Measurements from ENCODE around the gene MUC4.
A peak's percentile ranks its signal among the peaks of the same experiment; 100 is the strongest.
"Not testable (repeated sequence)": the region's sequence is repeated elsewhere in the genome, so short reads cannot be mapped to it uniquely, and the experiment has no call there.

MUC4 gene

GRCh38 chr3:195777975-195778374 is 33.8 kb downstream of the MUC4 start:
- no peak for DNase-seq

- peak; percentile 19 for DNase-seq
Measured at GRCh38 chr3:195774917-195775316, 36.8 kb downstream of the MUC4 start.

GRCh38 chr3:195773956-195774537 is 37.7 kb downstream of the MUC4 start:
- DNase-seq: no peak

GRCh38 chr3:195771646-195772300 is 40.0 kb downstream of the MUC4 start:
- DNase-seq: no peak

DNA sequence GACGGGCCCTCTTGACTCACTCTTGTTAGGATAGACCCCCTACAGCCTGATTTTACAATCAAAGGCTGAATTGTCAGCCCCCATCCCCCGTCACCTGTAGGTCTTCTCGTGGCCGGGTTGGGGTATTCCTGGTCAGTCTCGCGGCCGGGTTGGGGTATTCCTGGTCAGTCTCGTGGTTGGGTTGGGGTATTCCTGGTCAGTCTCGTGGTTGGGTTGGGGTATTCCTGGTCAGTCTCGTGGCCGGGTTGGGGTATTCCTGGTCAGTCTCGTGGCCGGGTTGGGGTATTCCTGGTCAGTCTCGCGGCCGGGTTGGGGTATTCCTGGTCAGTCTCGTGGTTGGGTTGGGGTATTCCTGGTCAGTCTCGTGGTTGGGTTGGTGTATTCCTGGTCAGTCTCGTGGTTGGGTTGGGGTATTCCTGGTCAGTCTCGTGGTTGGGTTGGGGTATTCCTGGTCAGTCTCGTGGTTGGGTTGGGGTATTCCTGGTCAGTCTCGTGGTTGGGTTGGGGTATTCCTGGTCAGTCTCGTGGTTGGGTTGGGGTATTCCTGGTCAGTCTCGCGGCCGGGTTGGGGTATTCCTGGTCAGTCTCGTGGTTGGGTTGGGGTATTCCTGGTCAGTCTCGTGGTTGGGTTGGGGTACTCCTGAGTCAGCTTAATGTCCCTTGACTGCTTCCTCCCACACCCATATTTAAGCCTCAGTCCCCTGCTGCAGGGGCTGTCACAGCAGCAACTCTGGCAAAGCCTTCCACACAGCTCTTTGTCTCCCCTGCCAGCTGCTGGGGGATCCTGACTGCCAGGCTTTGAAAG is 40.7 kb downstream of the MUC4 start:
- DNase-seq: not testable (repeated sequence)

DNA sequence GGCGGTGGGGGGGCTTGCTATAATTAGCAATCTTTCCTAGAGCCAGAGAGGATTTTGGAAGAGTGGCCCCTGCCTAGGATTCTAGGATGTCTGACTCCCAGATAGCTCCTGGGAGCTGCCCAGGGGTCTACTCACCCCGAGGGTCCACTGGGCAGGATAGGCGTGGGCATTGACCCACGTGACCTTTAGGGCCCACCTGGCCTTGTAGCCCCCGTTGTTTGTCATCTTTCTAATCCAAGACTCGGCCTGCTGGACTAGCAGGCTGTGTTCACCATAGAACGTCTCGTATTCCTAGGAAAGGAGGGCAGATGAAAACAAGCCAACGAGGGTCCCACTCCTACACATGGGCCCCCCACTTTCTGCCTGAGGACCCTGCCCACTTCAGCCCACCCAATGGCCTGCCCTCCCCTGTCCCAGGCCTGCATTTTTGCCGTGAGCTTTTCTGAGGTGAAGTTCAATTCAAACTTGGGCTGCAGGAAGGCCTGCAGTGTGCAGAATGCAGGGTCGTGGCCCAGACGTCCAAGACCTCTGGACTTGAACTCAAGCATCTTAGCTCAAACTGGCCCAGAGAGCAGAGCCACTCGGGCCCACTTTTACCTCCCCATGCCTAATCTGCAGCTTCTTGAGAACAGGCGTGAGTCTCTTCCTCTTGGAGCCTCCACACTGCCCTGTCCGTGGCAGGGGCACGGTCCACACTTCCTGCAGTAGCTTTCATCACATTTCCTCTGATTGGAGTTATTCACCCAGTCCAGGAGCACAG is 41.5 kb downstream of the MUC4 start:
- no peak for DNase-seq

- no peak for DNase-seq
Measured at GRCh38 chr3:195769551-195769950, 42.2 kb downstream of the MUC4 start.

- no peak for DNase-seq
Measured at GRCh38 chr3:195768831-195769303, 42.9 kb downstream of the MUC4 start.

DNA sequence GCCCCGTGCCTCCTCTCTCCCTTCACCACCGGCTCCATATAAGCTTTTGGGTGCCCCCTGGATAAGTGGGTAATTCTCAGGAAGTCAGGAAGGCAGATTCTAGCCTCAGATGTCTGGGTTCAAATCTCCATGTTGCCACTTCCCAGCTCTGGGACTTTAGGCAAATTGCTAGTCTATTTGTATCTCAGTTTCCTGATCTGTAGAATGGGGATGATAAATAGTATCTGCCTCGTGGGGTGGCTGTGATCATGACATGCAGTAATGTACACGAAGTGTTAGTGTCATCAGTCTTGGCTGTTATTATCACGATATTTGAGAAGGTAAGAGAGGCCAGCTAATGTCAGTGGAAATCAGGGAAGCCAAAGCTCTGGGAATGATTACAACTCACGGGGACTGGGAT is 43.3 kb downstream of the MUC4 start:
- no peak for DNase-seq

DNA sequence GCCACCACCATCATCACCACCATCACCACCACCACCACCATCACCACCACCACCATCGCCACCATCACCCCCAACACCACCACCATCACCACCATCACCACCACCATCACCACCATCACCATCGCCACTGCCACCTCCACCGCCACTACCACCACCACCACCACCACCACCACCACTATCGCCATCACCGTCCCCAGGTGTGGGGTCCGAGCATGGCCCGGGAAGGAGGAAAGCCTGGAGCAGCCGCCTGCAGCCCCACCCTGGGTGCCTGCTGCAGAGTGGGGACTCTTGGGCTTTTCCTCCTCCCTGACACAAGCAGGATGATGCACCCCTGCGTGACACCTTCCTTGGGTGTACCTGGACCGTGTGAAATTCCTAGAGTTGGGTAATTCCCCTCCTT is 43.9 kb downstream of the MUC4 start:
- no peak for DNase-seq

GRCh38 chr3:195766671-195767070 is 45.1 kb downstream of the MUC4 start:
- no peak for DNase-seq

GRCh38 chr3:195764961-195765706 is 46.6 kb downstream of the MUC4 start:
- no peak for DNase-seq

GRCh38 chr3:195763843-195764825 is 47.6 kb downstream of the MUC4 start:
- DNase-seq: no peak

- no peak for DNase-seq
Measured at GRCh38 chr3:195763076-195763830, 48.5 kb downstream of the MUC4 start.

DNA sequence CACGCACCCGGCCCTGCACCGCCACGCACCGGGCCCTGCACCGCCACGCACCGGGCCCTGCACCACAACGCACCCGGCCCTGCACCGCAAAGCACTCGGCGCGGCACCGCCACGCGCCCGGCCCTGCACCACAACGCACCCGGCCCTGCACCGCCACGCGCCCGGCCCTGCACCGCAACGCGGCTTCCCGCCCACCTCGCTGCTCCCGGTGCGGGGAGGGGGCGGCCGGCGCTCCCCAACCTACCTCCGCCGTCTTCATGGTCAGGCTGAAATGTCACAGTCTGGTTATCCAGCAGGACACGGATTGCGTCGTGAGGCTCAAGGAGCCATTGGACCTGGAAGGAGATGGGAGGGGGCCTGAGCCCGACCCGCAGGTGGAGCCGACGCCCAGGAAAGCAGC is 49.1 kb downstream of the MUC4 start:
- DNase-seq: no peak

DNA sequence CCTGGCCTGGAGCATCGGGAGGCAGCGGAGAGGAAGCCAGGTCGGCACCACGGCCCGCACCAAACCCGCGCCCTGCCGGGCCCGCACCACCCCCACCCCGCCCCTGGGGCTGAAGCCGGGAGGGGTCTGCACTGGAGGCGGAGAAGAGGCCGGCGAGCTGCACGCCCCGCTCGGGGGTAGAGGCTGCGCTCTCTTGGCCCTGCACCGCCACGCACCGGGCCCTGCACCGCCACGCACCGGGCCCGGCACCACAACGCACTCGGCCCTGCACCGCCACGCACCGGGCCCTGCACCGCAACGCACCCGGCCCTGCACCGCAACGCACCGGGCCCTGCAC is 49.5 kb downstream of the MUC4 start:
- no peak for DNase-seq

GRCh38 chr3:195761567-195762248 is 50.0 kb downstream of the MUC4 start:
- peak; percentile 57 for DNase-seq

DNA sequence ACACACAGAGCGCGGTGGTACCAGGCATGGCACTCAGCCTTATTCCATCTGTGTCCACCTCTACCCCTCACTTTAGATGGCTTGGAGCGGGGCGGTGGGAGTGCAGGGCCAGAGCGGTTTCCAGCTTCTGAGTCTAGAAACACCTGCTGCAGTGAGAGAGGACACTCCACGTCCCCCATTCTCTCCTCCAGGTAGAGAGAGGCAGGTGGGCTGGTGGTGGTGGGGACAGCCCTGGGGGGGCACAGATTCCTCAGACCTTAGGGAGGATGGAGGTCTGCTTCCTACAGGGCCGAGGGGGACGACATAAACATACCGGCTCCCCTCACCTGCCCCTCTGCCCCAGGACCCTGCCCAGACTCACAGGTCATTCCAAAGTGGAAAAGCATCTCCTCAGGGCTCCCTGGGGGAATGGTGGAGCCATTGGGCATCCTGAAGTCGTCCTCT is 50.6 kb downstream of the MUC4 start:
- DNase-seq: no peak

DNA sequence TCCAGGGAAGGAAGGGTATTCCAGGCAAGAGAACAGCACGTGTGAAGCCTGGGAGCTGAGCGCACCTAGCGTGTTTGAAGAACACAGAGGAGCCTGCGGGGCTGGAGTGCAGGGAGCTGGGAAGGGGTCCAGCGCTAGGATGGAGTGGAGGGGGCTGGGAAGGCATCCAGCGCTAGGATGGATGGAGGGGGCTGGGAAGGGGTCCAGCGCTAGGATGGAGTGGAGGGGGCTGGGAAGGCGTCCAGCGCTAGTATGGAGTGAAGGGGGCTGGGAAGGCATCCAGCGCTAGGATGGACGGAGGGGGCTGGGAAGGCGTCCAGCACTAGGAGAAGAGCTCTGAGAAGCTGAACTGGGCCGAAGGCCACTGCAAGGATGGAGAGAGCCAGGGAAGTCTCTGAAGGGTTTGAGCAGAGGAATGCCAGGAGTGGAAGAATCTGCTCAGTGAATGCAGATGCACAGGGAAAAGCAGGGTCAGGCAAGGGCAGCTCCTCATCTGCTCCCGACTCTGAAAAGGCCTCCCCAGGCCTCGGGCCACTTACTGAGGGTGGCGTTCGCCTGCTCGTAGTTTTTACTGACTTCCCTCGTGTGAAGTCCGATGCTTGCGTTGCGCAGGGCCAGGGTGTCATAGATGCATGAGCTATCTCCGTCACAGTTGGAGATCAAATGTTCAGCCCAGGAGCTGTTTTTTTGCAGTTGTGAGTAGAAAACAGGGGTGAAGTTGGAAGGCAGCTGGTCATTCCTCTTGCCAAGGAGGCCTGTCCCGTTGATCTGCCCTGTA is 51.2 kb downstream of the MUC4 start:
- DNase-seq: no peak

Measured in NCI-H345 (cell line).